Esophagus muscularis mucosa (tissue), 4 donors: ENCODE data around the gene CARD9. TPM values are rescaled to one million over a fixed set of nuclear protein-coding genes. Genes with fewer than 3 reads are reported as not detected.
A peak's percentile ranks its signal among the peaks of the same experiment; 100 is the strongest.

Experiments
- DNase-seq: peaks from one replicate; pipeline ENCODE4 v3.0.0-alpha.2; 2017; ENCODE audit errors: extremely low spot score
- H3K27ac ChIP-seq, 4 donors: fragments of 200-600 bp; sonication (generic); replicated peaks in 1 of 4; 1 replicate in 3 of 4; 2 replicates in 1 of 4; pipeline ENCODE4 v1.5.1; 2016 to 2019; ENCODE audit warnings: mild to moderate bottlenecking in 1 of 4
- H3K27me3 ChIP-seq, 4 donors: fragments of 200-600 bp; sonication (generic); one replicate each; pipeline versions ENCODE4 v1.5.1 to v1.6.0; 2016 to 2019
- H3K36me3 ChIP-seq, 4 donors: fragments of 200-600 bp; sonication (generic); one replicate each; pipeline ENCODE4 v1.5.1; 2016 to 2019
- H3K4me1 ChIP-seq, 4 donors: fragments of 200-600 bp; sonication (generic); one replicate each; pipeline ENCODE4 v1.5.1; 2016 to 2019
- H3K4me3 ChIP-seq, 4 donors: fragments of 200-600 bp; sonication (generic); 1 replicate in 2 of 4; 2 replicates in 2 of 4; pipeline ENCODE4 v1.5.1; 2016 to 2019; ENCODE audit warnings: mild to moderate bottlenecking in 4 of 4, moderate library complexity in 1 of 4
- H3K9me3 ChIP-seq, 4 donors: fragments of 200-600 bp; sonication (generic); 1 replicate in 3 of 4; 2 replicates in 1 of 4; pipeline ENCODE4 v1.5.1; 2016 to 2019
- CTCF ChIP-seq, 3 experiments: fragments of 200-600 bp in 2 of 3; fragments of 450-650 bp in 1 of 3; sonication (generic) in 2 of 3; IDR thresholded peaks; one replicate each; pipeline ENCODE4 v1.5.1; 2017 to 2019; ENCODE audit warnings: antibody characterized with exemption in 3 of 3, mild to moderate bottlenecking in 2 of 3, moderate library complexity in 1 of 3
- EP300 ChIP-seq: sonication (generic); formaldehyde crosslinking; IDR thresholded peaks from one replicate; pipeline ENCODE4 v1.6.1; 2017; ENCODE audit warnings: antibody characterized with exemption
- POLR2A ChIP-seq: fragments of 450-650 bp; IDR thresholded peaks from one replicate; pipeline ENCODE4 v1.6.1; 2017; ENCODE audit warnings: antibody characterized with exemption, moderate library complexity, mild to moderate bottlenecking, low read depth
- POLR2AphosphoS5 ChIP-seq, 2 donors: sonication (generic); formaldehyde crosslinking; IDR thresholded peaks; one replicate each; pipeline ENCODE4 v1.6.1; 2017; ENCODE audit warnings: antibody characterized with exemption in 2 of 2
- WGBS: methylation state at CpG from one replicate; pipeline ENCODE4 v1.1.5; 2018; 5-methylcytosine and 5-hydroxymethylcytosine counted together
- intact Hi-C: fragments of 100-400 bp; cut with DNase I; formaldehyde crosslinking; loops from one replicate; pipeline ENCODE4 v1.15.1; 2023
- total RNA-seq, 4 donors: library from RNA; depleted of rRNA; stranded (reverse); fragments of >200 nt; gene quantifications; one replicate each; pipeline versions ENCODE4 v1.1.0 to v1.2.1, GENCODE V29; 2016

Gene CARD9
- total RNA-seq, 4 donors from 2014 or later = 1.2 to 4.2 (median 1.9) TPM

GRCh38 chr9:136401173-136401922 is 27.9 kb upstream of the CARD9 start:
- TF ChIP-seq EP300 (no peak), POLR2AphosphoS5 (IDR thresholded peaks at IDR 0.05) (no peak)
- no peak for DNase-seq
- no peak overlapping the region for H3K27ac ChIP-seq
- no peak overlapping the region for H3K4me3 ChIP-seq
- no peaks in the 10 kb centered on the region for H3K9me3 ChIP-seq
- H3K36me3 ChIP-seq = peaks cover 21 to 65% (median 62%) of the 10 kb centered on the region in 4 donors
- H3K4me1 ChIP-seq = peaks cover 18 to 25% (median 24%) of the 10 kb centered on the region in 4 donors
- H3K27me3 ChIP-seq = no peaks in the 10 kb centered on the region
- intact Hi-C loops = no loop called here
- 85% methylated on average over 15 of the region's 18 CpGs for WGBS

- peaks cover 21 to 65% (median 62%) of the 10 kb centered on the region in 4 donors for H3K36me3 ChIP-seq
- WGBS = 7% methylated on average over 9 of the region's 71 CpGs
- H3K4me1 ChIP-seq = peaks cover 18 to 25% (median 24%) of the 10 kb centered on the region in 4 donors
- no peak for TF ChIP-seq POLR2A
- peak; percentile 98 to 99 (median 98) for TF ChIP-seq CTCF (IDR thresholded peaks at IDR 0.05)
- peak; percentile 75 to 80 for TF ChIP-seq POLR2AphosphoS5 (IDR thresholded peaks at IDR 0.05)
- H3K9me3 ChIP-seq = no peaks in the 10 kb centered on the region
- intact Hi-C loops = no loop called here
- H3K27ac ChIP-seq = peak within 1 kb of the TSS; percentile 50 to 74 (median 62)
- H3K4me3 ChIP-seq = peak within 1 kb of the TSS; percentile 80 to 100 (median 88)
- DNase-seq = peak; percentile 93
- no peaks in the 10 kb centered on the region for H3K27me3 ChIP-seq
Observed at GRCh38 chr9:136400038-136400834, 26.8 kb upstream of the CARD9 start, which contains the start of gene SNAPC4. TSS of gene SNAPC4 (minus strand) at chr9:136400170. CDS start at chr9:136398428, 1,742 bp downstream.

- WGBS = 10% methylated on average over 8 of the region's 67 CpGs
- Histone ChIP-seq H3K27me3 (no peaks in the 10 kb centered on the region), H3K4me3 (peak overlapping the region; percentile 80 to 100 (median 88)), H3K9me3 (no peaks in the 10 kb centered on the region), H3K4me1 (peaks cover 18 to 25% (median 24%) of the 10 kb centered on the region in 4 donors), H3K27ac (peak overlapping the region; percentile 50 to 74 (median 62)), H3K36me3 (peaks cover 22 to 65% (median 62%) of the 10 kb centered on the region in 4 donors)
- no peak for DNase-seq
- TF ChIP-seq POLR2A (no peak), CTCF (IDR thresholded peaks at IDR 0.05) (no peak), EP300 (no peak), POLR2AphosphoS5 (IDR thresholded peaks at IDR 0.05) (no peak)
- intact Hi-C loops = loop anchor here (5.0 kb wide), 1 partner anchor 62 kb away; no protein-coding TSS in a partner anchor
Observed at GRCh38 chr9:136399176-136400037, 25.9 kb upstream of the CARD9 start.

- no peak overlapping the region for H3K4me3 ChIP-seq
- peaks cover 32 to 65% (median 62%) of the 10 kb centered on the region in 4 donors for H3K36me3 ChIP-seq
- WGBS = 91% methylated on average over 10 of the region's 12 CpGs
- intact Hi-C loops = loop anchor here (5.0 kb wide), 1 partner anchor 61 kb away; no protein-coding TSS in a partner anchor
- H3K9me3 ChIP-seq = no peaks in the 10 kb centered on the region
- TF ChIP-seq POLR2AphosphoS5 (IDR thresholded peaks at IDR 0.05) = no peak
- no peak for TF ChIP-seq CTCF (IDR thresholded peaks at IDR 0.05)
- no peak for TF ChIP-seq EP300
- TF ChIP-seq POLR2A = no peak
- peaks cover 18 to 25% (median 24%) of the 10 kb centered on the region in 4 donors for H3K4me1 ChIP-seq
- H3K27me3 ChIP-seq = no peaks in the 10 kb centered on the region
- H3K27ac ChIP-seq = no peak overlapping the region
- no peak for DNase-seq
Observed at GRCh38 chr9:136398286-136398685, 24.8 kb upstream of the CARD9 start.
